ENCODE measurements around the gene TIPIN.
"Not testable (repeated sequence)": the region's sequence is repeated elsewhere in the genome, so short reads cannot be mapped to it uniquely, and the experiment has no call there.

The TIPIN gene, protein sequence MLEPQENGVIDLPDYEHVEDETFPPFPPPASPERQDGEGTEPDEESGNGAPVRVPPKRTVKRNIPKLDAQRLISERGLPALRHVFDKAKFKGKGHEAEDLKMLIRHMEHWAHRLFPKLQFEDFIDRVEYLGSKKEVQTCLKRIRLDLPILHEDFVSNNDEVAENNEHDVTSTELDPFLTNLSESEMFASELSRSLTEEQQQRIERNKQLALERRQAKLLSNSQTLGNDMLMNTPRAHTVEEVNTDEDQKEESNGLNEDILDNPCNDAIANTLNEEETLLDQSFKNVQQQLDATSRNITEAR

DNA sequence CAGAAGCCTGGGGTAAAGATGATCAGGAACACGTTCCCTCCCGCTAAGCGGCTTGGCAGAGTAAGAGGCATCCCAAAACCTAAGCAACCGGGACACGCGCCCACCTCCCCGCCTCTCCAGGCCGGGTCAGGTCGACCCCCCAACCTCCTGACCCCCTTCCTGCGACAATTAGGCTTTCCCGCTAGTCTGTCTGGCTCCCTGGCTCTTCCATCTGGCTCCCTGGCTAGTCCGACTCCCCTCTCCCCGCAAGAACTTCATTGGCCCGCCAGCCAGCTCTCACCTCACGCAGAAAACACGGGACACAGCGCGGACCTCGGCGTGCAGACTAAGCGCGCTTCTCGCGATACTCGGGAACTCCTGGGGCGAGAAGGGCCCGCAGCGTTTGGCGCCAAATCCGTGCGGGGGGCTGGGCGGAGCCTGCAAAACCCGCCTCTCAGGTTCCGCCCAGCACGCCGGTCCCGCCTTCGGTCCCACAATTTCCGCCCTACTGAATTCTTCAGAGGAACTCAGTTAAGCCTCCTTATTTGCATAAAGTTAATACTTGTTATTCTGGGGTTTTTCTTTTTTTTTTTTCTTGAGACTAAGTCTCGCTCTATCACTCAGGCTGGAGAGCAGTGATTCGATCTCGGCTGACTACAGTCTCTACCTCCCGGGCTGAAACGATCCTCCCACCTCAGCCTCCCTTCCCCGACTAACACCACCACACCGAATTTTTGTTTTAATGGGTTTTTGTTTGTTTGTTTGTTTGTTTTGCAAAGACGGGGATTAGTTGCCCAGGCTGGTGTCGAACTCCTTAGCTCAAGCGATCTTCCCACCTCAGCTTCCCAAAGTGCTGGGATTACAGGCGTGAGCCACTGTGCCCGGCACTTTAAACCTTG is at the start of gene TIPIN:
Gene TIPIN, minus strand, starts transcription at position 327 of the 878 bp plus-strand sequence. CDS start 3,738 bp downstream, outside the sequence.
- peak; percentile 99 for DNase-seq

DNA sequence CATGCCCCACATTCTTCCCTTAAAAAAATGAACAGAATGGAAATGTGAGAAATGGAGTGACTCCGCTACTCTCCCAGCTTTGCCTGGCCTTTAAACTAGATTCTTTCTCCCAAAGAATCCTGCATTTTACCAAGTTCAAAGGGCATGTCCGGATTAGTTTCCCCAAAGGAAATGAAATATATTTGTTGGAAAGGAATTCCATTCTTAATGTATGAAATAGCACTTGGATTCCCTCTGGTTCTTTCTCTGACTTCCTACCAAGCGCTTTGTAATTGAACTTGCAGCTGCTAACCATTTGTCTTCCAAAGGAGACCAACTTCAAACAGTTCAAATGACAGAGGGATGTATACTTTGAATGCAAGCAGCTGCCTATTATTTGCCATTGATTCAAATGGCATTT is 49.1 kb upstream of the TIPIN start:
- DNase-seq = no peak

DNA sequence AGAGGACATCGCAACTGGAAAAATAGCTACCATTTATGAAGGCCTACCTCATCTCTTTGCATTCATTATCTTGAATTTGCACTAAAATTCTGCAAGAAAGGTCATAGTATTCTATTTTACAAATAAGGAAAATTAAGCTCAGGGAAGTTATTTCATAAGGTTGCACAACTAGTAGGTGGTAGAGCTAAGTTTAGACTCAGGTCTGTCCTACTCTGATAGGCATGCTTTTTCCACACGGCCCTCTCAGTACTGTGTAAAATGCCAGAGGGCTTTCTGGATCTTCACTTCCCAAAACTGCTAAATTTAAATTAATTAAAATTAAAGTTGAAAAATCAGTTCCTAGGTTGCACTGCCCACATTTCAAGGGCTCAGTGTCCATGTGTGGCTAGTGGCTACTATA is 48.5 kb upstream of the TIPIN start:
- no peak for DNase-seq

DNA sequence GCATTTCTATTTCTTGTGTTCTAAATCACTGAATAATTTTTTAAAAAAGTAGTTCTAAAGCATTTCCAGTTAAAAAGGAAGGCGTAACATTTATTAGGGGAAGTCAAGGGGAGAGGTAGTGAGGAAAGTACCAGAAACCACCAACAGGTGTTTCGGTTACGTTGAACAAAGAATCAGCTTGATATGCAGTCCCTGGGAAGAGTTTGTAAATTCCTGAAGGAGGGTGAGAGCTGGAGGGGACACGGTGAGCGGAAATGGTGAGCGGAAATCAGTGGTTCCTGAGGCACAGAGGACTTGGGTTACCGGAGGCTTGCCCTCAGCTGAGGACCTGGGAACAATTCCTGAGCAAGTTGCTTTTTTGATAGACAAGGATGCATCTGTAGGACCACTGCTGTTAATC is 48.0 kb upstream of the TIPIN start:
- DNase-seq = no peak

DNA sequence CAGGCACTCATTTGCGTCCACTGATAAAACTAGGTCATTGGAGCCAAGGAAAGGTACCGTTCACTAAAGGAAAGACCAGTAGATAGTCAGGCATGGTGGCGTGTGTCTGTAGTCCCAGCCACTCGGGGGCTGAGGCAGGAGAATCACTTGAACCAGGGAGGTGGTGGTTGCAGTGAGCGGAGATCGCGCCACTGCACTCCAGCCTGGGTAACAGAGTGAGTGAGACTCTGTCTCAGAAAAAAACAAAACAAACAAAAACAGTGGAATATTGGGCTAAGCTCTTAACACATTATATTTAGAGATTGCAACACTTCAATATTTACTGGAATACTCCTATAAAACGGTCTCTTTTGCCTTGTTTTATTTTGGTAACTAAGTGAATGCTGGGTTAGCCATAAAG is 47.6 kb upstream of the TIPIN start:
- no peak for DNase-seq

DNA sequence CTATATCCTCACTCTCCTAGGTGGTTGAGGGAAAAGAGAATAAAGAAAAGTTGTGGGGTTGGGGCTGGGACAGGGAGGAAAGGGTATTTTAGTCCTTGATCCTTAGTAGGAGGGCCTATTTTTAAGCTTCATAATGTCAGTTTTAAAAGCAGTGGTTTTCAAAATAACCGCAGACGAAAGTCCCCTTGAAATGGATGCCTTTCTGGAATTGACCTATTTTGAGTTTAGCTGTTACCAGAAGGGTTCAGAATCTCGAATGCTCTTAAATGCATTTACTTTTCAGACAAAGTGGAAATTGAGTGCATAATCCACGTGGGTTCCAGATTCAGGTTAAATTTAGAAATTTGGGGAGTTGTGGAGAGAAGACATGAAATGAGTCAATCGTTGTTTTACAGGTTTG is 46.8 kb upstream of the TIPIN start:
- DNase-seq = no peak

DNA sequence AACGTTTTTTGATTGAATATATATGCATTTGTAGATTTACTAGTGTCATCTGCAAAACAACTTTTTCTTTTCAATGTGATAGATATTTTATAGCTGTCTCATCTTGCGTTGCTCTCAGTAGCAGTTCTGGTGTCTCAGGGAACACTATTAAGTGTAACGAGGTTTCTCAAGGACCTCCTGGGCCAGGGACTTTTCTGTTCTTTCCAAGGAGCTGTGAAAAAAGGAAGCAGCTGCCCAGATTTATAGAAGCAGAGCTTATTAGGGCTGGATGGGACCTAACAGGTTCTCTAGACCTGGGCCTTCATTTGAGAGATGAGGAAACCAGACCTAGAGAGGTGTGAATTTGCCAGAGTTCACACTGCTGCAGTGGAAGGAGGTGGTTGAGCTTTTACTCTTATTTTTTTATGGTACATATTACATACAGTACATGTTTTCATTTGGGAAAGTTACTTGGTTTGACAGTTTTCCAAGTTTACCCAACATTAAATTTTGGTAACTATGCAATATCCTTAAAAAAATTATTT is 46.3 kb upstream of the TIPIN start:
- DNase-seq = no peak

DNA sequence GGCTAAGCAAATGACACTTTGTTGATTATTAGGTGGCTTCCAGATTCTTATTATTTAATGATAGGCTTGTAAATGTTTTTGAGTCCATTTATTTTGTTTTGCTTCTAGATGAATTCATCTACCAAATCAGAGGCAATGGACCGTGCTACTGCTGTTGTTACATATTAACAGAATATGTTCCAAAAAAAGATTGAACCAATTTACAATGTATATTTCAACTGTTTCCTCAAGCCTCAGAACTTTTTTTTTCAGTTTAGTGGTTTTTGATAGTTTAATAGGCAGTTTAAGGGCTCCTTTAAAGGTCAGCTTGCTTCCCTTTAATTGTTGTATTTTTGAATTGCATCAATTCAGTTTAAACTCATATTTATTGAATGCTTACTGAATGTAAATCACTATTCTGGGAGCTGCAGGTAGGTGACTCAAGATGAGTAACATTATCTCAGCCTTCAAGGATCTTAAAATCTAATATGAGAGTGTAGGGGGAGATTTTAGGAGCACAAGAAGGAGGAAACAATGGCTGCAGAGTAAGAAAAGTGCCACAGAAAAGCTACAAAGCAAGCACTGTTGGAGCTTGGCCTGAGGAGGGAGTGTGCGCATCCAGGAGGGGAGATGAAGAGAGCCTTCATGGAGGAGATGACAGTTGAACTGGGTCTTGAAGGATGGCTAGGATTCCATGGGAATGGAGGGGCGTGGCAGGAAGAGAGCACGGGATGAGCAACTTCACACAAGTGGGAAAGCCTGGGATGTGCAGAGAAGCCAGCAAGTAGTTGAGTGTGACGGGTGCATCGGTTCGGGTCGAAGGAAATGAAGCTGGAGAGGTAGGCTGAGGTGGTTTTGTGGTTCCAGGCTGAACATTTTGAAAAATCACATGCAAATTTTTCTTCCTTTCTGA is 44.9 kb upstream of the TIPIN start:
- DNase-seq = peak; percentile 66

DNA sequence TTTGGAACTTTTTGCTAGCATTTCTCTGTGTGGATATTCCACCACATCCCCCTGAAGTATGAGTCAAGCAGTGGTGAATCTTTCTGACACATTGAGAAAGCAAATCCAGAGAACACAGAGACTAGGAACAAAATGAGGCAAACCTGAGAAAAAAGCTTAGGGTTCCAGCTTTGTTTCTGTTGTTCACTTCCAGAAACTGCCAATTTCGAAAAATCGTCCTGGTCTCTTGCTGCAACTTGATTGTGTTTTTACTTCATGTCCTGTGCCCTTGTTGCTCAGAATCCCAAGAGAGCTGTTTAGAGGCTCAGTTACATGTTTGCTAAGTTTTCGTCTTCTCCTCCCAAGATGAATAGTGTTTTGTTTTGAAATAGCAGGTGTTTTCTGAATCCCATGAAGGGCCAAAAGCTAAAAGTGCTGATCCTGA is 43.9 kb upstream of the TIPIN start:
- no peak for DNase-seq

DNA sequence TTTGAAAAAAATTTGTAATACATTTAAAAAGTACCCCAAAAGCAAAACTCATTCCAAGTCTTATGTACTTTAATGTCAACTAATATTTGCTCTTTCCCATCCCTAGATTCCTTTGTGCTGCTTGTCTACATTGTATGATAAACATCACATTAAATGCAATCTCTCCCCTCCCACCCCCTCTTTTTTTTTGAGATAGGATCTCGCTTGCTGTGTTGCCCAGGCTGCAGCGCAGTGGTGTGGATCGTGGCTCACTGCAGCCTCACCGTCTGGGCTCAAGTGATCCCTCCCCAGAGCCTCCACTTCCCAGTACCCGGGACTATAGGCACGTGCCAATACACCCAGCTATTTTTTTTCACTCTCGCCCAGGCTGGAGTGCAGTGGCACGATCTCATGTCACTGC is 42.8 kb upstream of the TIPIN start:
- DNase-seq = no peak

DNA sequence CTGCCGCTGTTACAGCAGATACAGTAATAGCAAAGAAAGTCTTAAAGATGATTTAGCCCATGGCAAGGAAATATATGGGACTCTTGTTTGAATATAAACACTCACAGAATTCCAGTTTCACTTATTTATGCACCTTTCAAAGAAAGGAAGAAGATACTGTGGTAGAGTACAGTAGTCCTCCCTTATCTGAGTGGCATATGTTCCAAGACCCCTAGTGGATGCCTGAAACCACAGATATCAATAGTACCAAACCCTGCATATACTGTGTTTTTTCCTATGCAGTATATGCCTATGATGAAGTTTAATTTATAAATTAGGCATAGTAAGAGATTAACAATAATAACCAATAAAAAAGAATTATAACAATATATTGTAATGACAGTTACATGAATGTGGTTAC is 38.4 kb upstream of the TIPIN start:
- no peak for DNase-seq

DNA sequence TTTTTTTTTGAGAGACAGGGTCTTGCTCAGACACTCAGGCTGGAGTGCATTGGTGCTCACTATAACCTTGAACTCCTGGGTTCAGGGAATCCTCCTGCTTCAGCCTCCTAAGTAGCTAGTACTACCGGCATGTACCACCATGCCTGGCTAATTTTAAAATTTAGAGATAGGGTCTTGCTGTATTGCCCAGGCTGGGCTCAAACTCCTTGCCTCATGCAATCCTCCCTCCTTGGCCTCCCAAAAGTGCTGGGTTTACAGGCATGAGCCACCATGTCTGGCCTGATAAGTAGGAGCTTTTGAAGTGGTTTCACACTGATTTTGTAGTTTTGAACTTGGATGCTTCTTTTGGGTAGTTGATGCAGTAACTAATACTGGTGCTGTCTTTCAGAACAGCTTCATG is 38.0 kb upstream of the TIPIN start:
- DNase-seq = no peak

DNA sequence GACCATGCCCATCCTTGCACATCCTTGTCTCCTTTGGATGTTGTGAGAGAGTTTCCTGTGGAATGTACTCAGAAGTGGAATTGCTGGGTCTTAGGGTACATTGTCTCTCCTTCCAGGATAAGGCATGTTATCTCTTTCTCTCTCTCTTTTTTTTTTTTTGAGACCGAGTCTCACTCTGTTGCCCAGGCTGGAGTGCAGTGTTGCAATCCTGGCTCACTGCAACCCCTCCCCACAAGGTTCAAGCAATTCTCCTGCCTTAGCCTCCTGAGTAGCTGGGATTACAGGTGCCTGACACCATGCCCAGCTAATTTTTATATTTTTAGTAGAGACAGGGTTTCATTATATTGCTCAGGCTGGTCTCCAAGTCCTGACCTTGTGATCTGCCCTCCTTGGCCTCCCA is 36.6 kb upstream of the TIPIN start:
- DNase-seq = not testable (repeated sequence)

DNA sequence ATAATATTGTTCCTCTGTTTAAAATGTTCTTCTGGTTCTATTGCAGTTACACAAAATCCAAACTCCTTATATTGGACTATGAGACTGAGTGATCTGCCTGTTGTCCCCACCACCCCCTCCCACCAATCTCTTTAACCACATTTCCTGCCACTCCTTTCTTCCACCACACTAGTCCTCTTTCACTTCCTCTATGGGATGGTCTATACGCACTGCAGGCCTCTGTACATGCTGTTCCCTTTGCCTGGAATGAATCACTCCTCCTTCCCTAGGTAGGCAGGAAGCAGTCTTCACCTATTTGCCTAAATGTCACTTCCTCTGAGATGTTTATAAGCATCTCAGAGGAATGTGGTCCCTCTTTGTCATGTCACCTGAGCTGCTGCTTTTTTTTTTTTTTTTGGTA is 34.2 kb upstream of the TIPIN start:
- peak; percentile 65 for DNase-seq

DNA sequence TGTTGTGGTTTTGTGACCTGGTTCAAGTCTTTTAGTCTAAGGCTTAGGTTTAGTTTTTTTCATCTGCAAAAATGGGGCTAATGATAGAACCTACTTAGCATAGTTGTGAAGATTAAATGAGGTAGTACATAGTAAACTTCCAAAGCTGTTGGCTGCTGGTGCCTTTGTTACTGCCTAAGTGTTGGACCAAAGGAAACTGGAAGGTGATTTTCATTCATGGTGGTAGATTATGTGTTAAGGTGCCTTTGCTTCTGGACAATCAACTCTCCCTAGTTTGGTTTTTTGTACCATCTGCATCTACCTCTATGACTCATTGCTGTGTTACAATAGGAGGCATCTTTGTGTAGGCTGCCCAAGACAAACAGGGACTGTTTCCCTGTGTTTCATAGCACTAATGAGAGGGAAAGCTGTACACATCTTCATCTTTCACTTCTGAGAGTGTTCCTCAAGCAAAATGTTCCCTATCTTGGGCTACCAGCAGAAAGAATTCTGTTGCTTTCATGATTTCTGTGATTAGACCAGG is 33.4 kb upstream of the TIPIN start:
- DNase-seq = no peak

DNA sequence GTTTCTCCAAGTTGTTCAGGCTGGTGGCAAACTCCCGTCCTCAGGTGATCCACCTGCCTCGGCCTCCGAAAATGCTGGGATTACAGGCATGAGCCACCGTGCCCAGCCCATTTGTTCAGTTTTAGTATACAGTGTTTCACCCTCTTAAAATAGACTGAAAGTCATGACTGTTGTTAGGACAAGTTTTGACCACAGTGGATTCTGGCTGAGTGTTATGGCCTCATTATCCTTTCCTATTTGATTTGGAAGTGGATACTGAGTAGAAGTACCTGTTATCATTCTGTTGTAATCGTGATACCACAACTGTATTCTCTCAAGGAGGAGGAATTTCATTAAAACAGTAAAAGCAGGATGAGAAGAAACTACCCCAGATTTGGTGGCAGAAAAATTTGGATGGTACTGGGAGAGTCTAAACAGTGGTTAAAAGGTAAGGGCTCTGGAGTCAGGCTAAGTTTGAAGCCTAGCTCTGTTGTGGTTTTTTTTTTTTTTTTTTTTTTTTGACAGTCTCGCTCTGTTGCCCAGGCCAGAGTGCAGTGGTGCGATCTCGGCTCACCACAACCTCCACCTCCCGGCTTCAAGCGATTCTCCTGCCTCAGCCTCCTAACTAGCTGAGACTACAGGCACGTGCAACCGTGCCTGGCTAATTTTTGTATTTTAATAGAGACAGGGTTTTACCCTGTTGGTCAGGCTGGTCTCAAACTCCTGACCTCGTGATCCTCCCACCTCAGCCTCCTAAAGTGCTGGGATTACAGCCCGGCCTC is 32.8 kb upstream of the TIPIN start:
- peak; percentile 66 for DNase-seq

DNA sequence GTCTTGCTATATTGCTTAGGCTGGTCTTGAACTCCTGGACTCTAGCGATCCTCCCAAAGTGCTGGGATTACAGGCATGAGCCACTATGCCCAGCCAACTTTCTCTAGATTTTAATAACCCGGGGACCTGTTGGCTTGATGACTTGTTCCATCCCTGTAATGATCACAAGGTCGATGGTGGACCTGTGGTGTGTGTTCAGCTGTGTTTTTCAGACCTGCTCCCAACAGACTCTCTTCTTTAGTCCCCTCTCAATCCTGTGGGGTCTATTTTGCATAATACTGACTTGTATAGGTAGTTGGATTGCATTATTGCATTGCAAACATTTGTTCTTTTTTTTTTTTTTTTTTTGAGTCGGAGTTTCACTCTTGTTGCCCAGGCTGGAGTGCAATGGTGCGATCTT is 32.1 kb upstream of the TIPIN start:
- no peak for DNase-seq

DNA sequence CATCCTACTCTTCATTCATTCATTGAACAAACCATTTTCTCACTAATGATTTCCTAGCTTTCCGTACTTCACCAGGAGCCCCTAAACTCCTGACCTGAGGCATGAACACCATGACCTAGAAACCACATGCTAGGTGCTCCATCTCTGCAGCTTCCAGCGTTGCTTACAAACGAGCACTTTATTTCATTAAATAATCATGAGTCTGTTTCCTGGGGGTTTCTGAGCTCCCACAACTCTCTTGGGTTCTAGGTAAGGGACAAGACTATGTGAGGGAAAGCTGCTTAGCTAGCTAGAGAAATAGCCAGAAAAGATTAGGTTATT is 31.5 kb upstream of the TIPIN start:
- DNase-seq = no peak

DNA sequence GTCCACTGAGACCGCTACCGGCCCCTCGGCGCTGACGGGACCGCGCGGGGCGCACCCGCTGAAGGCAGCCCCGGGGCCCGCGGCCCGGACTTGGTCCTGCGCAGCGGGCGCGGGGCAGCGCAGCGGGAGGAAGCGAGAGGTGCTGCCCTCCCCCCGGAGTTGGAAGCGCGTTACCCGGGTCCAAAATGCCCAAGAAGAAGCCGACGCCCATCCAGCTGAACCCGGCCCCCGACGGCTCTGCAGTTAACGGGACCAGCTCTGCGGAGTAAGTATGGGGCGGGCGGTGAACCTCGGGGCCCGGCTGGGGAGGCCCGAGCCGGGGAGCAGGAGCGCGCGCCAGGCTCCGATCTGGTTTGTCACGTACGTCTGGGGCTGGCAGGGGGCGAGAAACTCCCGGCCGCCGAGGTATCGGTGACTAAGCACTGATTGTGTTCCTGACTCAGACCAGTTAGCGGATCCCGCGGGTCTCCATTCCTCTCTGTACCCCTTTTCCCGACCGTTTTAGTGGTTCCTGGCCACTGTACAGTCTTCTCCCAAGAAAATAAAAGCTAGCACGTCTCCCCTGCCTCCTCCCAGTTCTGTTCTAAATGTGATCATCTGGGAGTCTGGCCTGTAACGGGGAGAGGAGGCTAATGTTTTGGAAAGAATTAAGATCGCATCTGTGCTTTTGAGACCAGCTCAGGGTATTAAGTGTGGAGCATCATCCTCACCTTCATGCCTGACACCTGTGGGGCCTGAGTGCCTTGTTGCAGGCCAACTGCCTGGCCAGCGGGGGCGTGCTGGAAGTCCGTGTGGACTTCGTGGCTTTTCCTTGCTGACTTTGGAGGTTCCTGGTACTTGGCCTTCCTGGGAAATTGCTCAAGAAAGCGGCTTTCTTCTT is 30.9 kb upstream of the TIPIN start:
- DNase-seq = peak; percentile 93

DNA sequence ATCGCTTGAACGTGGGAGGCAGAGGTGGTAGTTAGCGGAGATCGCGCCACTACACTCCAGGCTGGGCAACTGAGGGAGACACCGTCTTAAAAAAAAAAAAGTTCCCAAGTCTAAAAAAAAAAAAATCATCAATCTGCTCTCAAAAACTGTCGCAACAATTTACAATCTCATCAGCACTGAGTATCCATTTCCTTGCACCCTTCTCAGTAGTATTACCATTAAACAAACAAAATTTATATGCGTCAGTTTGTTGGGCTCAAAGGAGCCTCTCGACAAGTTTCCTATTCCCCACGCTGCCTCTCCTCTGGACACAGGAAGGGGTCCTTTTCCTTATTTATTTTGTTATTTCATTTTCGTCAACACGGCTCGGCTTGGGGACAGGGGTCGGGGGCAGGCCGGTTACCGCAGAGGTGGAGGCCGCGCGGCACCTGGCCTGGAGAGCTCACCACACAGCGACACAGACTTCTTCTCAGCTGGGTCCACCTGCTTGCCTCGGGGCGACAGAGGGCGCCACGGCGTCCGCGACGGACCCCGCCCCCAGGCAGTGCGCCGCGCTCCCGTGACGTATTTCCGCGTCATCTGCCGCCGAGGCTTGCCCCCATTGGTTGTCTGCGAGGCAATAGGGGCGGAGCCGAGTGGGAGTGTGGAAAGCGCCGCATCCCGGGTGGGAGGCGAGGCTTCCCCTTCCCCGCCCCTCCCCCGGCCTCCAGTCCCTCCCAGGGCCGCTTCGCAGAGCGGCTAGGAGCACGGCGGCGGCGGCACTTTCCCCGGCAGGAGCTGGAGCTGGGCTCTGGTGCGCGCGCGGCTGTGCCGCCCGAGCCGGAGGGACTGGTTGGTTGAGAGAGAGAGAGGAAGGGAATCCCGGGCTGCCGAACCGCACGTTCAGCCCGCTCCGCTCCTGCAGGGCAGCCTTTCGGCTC is 30.0 kb upstream of the TIPIN start, which contains the start of gene MAP2K1:
Gene MAP2K1, plus strand, starts transcription at position 709 of the 920 bp plus-strand sequence. CDS start 436 bp downstream, outside the sequence.
- DNase-seq = peak; percentile 99
